GM21786 (cell line): ENCODE data around the gene MEP1A.
A peak's percentile ranks its signal among the peaks of the same experiment; 100 is the strongest.
"Not testable (repeated sequence)": the region's sequence is repeated elsewhere in the genome, so short reads cannot be mapped to it uniquely, and the experiment has no call there.

Source experiments
- ATAC-seq: cut with Tn5 transposase; IDR thresholded peaks from one replicate; pipeline ENCODE4 v1.9.1; 2021; ENCODE audit not compliant: unreplicated experiment

The MEP1A gene

DNA sequence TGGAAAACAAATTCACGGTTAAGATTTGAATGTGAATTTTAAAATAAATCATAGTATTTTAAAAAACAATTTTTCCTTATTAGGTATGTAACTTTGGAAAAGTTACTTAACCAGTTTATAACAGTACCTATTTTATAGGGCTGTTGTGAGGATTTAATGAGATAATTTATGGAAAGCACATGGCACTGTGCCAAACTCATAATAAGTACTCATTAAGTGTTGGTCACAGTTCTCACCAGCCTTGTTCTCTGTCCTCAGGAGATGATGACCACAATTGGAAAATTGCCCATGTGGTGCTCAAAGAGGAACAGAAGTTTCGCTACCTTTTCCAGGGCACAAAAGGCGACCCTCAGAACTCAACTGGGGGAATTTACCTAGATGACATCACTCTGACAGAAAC, 39.6 kb downstream of the MEP1A start:
- ATAC-seq, result no peak

DNA sequence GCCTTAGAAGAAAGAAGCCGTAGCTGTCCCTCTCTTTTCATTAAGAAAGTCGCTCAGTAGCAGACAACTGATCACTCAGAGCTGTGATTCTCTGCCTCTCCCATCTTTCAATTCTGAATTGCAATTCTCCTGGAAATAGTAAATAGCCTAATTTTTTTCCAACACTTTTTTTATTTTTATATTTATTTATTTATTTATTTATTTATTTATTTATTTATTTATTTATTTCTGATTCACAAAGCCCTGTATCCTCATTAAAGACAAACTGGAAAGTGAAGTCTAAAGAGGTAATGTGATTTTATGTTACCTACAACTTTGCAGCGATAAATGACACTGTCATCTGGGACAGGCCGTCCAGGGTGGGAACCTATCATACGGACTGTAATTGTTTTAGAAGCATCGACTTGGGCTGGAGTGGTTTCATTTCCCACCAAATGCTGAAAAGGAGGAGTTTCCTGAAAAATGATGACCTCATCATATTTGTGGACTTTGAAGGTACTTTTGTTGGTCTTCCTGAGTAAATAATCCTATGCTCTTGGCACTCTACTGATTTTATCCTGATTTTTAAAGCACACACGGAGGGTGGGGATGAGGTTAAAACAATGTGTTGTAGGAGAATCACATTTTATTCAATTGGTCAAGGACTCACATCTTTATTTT, 41.2 kb downstream of the MEP1A start:
- ATAC-seq, result not testable (repeated sequence)

DNA sequence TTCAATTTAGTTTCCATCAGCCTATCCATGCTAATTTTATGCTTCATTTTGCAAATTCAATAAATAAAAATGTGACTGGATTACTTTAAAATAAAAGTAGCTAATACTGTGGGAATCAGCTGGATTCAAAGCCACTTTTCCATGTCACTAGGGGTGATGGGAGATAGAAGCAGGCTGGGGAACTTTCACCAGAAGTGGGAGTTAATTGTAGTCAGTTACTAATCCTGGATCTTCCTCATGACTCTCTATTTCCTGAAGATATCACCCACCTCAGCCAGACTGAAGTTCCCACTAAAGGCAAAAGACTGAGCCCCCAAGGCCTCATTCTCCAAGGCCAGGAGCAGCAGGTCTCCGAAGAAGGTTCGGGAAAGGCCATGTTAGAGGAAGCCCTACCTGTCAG, 41.8 kb downstream of the MEP1A start:
- ATAC-seq, result not testable (repeated sequence)

DNA sequence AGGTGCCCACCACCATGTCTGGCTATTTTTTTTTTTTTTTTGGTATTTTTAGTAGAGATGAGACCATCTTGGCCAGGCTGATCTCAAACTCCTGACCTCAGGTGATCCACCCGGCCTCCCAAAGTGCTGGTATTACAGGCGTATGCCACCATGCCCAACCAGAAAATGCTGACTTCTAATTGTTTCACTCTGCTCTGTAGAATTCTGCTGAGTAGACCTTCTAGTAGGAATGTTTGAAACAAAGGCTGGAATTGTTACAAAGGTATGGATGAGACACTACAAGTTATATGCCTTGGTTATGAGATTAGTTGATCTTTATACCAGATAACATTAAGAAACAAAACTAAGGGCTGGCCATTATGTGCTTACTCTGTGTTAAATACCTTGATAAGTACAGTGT, 44.8 kb downstream of the MEP1A start:
- no peak for ATAC-seq

DNA sequence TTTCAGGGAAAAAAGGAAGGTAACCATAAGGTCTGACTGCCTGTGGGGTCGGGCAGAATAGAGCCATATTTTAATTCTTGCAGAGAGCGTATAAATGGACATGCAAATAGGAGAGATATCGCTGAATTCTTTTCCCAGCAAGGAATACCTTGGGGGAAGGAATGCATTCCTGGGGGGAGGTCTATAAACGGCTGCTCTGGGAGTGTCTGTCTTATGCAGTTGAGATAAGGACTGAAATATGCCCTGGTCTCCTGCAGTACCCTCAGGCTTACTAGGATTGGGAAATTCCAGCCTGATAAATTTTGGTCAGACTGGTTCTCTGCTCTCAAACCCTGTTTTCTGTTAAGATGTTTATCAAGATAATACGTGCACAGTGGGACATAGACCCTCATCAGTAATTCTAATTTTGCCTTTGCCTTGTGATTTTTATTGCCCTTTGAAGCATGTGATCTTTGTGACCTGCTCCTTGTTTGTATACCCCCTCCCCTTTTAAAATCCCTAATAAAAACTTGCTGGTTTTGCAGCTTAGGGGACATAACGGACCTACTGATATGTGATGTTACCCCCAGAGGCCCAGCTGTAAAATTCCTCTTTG, 49.2 kb downstream of the MEP1A start:
- ATAC-seq, result not testable (repeated sequence)

DNA sequence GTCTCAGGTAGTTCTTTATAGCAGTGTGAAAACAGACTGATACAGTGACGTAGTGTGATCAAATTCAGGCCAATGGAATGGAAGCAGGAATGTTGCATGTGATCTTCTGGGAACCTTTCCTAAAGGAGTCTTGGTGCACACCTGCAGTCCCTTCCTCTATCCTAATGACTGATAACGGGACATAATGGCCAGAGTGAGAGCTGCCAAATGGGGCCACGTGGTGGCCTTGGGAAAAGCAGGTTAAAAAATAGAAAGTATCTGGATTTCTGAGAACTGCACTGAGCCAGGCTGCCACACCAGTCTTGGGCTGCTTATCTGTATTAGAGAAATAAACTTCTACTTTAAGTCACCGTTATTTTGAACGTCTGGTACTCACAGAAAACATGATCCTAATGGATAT, 51.9 kb downstream of the MEP1A start:
- ATAC-seq, result no peak

DNA sequence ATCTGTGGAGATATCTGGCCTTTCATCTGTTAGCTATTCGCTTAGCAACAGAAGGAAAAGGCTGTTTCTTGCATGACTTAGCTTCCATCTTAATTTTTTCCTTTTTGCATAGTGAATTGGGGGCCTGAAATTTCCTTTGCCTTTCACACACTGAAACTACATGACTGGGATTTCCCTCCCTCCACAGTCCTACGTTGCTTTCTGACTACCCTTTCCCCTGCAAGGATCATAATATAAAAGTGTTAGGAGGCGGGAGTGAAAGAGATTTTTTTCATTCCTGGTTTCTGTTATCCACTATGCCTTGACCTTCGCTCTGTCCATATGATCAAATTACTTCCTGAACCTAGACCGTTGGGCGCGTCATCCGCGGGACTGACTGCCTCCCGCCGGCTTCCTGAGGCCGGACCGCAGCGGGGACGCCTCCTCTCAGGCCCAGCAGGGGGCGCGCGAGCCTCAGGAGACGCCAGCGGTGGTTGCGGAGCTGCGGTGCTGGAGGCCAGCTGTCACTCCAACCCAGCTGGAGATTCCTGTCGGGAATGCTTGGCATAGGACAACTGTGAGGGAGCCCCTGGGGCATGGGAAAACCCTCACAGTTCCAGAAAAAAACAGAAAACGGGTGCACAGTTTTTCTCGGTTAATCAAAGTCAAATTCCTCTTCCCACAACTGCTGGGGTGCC, 55.6 kb downstream of the MEP1A start:
- peak; percentile 74 for ATAC-seq

DNA sequence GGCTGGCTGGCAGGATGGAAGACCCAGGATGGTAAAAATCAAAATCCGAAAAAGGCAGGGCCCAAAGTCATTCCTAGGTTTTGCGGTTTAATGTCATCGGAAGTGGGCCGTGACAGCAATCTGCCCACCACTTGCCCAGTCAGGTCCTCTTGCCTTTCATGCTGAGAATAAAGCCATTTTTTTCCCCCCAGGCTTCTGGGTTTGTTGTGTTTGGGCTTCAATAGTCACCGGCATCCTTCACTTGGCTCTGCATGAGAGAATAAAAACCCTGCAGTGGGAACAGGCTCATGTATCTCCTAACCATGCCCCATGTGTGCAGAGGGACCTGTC, 56.1 kb downstream of the MEP1A start:
- ATAC-seq, result no peak

DNA sequence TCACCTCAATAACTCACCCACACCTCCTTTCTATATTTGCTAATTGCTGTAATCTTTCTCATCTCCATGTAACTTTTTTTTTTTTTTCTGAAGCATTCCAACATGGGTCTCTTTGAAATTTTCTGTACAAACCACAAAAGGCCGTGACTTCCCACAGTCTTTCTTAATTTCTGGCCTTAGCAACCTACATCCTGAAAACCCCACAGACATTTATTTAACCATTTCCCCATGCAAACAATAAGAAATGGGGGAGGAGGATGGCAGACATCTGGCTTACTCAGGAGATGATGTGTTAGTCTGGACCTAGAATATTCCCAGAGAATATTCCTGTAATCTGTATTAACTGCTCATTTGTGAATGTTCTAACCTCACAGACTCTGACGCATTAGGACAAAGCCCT, 57.6 kb downstream of the MEP1A start:
- no peak for ATAC-seq

DNA sequence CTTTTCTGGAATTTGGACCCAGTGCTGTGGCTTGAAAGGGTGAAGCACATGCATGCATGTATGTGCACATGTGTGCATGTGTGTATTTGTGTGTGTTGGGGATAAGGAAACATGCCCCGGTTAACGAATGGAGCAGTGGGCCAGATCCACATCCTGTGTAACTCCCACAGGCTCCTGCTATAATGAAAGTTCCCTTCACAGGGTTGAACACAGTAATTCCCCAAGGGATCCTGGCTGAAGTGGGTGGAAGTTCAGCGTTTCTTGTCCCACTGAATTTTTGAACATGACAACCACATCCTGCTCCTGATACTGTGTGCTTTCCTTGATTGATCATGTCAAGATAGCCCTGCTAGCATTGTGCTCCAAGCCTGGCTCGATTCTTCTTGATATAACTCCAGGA, 58.4 kb downstream of the MEP1A start:
- ATAC-seq, result not testable (repeated sequence)

DNA sequence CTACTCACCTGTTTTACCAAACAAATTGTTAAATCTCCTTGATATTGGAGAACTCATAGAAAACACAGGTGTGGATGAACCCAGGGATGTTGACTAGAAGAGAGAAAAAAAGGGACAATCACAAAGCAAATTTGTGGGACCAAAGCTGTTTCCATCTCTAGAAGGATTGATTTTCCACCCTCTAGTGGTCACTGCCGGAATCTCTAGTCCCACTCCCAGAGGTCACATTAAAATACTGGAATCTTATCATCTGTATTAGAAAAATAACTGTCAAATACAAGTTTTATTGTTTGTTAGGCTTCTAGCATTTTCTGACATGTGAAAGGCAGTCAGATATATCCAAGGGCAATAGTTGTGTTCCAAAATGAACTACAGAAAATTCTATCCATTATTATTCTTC, 62.8 kb downstream of the MEP1A start:
- ATAC-seq, result peak; percentile 62

DNA sequence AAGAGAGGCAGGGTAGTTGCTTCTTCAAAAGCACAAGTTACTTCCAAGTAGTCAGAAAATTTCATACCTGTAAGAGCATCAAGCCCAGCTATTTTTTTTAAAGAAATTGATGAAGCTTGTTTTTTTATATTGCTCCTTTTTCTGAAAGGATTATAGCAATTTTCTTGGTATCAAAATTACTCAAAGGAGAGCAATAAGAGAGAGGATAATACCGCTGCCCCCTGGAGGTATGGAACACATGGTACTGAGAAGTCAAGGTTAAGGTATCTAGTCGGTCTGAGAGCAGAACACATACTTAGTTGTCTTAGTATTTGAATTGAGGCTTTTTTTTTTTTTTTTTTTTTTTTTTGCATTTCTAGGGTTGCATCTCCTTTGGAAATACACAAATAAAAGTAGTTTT, 69.2 kb downstream of the MEP1A start:
- no peak for ATAC-seq

DNA sequence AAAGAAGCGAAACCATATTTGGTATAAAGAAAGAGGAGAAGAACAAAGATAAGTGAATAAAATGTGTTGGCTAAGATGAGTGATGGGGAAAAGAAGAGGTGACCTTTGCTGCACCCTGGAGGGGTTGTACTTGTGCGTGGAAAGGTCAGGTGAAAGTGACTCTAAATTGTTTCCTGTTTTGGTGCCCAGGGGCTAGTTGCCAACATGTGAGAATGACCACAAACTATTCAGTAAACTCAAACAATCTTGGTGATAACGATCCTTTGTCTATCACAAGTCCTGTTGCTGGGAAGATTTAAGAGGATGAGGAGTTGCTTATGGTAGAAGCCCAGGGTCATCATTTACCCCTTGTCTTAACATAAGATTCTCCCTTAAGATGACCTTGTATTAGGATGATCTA, 70.6 kb downstream of the MEP1A start:
- no peak for ATAC-seq

DNA sequence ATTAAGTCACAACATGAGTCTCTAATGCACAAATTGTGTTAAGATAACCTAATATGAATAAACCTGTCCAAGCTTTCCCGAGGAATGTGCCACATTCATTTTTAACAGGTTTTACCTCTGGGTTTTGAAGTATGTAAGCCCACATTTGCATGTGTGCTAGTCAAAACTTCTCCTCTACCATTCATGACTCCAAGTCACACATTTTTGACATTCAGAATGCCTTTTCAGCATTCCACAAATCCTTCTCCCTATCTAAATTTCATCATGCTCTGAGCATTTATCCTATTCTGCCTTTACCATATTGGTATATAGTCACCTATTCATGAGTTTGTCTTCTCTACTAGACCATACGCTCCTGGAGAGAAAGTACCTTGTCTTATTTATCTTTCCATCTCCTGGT, 72.0 kb downstream of the MEP1A start:
- no peak for ATAC-seq

DNA sequence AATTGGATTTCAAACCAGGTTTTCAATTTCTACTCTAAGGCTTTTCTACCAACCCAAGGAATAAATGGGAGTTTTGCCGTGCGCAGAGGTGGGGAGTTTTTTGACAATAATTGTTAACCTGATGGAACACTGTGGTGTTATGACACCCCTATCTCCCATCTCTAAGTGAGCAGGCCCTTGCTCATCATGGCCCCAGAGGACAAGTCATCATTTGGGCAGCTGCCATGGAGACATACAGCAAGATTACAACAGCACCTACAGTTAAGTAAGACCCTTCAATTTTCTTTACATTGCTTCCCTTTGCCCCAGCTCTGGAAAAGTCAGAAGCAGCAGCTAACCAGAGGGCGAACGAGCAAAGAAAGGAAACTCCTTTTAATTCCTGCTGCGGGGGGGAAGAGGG, 74.2 kb downstream of the MEP1A start:
- no peak for ATAC-seq

DNA sequence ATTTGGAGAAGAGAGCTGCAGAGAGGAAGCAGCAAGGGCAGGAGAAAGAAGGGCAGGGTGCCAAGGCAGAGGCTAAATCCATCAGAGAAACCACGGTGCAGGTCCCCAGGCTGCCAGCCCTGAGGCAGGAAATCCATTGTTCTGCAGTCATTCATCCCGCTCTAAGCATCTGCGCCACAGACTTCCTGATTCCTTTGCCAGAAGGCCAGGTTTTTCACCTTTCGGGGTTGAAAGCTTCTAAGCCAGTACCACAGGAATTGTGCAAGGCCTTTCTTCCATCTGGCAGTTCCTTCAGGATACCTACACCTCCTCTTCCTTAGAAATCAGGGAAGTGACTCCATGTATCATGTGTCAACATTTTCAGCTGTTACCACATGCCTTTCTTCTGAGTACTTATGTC, 82.9 kb downstream of the MEP1A start:
- no peak for ATAC-seq

DNA sequence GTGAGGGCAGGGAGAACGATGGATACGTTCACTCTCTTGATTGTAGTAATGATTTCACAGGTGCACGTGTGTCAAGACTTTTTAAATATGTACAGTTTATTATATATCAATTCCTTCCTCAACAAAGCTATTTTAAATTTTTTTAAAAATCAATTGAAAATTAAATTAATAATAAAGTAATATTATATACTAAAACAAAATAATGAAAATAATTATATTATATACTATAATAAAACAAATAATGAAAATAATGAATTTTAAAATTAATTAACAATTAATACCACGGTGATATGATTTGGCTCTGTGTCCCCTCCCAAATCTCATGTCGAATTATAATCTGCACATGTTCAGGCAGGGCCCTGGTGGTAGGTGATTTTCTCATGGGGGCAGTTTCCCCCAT, 85.8 kb downstream of the MEP1A start:
- no peak for ATAC-seq

DNA sequence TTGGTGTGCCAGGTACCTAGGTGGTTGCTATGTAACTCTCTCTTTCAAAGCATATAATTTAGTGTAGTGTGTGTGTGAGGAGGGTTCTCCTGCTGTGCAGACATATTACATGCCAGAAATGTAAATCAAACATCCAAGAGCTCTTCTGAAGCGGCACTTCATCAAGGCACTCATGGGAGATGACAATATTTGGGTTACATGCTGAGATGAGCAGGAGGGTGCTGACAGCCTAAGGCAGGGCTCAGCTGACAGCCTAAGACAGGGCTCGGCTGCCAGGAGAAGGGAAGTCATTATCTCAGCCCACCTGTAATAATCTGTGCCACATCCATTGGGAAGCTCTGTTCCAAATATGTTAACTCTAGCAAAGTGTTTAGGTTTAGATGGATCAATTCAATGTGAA, 89.5 kb downstream of the MEP1A start:
- ATAC-seq, result no peak

DNA sequence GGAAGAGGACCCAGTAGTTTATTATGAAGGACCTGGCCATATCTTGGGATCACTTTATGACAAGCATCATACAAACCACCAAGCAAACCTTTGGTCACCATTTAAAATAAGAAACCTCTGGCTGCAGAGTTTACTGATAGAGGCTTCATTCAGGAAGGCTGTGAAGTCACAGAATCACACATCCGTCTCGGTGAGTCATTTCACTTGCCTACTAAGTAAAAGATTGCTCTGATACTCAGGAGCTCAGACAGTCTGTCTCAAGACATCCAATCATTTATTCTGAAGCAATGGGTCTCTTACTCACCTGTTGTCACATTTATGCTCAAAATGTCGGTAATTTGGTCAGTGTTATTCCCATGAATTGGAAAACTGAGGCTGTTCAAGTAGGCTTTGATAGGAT, 94.8 kb downstream of the MEP1A start:
- ATAC-seq, result no peak

DNA sequence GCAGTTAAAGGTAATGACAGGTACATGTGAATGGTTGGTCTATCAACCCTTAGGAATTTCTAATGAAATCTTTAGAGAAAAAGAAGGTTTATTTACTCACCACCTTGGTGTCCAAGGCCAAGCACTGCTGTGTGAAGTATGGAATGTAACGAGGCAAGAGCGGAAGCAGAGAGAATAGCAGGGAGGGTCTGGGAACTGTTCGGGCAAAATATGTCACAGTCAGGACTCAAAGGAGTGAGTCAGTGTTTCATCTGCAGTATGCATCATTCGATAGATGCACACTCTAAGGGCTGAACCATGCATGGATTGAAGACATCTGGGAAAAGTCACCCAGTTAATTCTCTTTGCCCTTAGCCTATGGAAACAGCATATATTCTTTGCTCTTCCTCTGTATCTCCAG, 95.4 kb downstream of the MEP1A start:
- ATAC-seq, result no peak
